NT2/D1 (cell line): ENCODE measurements around the gene DNAH5.

Experiments used
- DNase-seq: peaks from one replicate; pipeline ENCODE4 v3.0.0-alpha.2; 2011; ENCODE audit warnings: low read depth, low spot score
- H3K27me3 ChIP-seq: 2 replicates; pipeline ENCODE4 v1.6.0; 2011; ENCODE audit warnings: mild to moderate bottlenecking; ENCODE audit not compliant: insufficient read length, insufficient read depth
- H3K36me3 ChIP-seq: 2 replicates; pipeline ENCODE4 v1.6.1; 2011; ENCODE audit warnings: mild to moderate bottlenecking, low read length, mixed read lengths; ENCODE audit not compliant: insufficient read depth, insufficient read length
- H3K4me1 ChIP-seq: 2 replicates; pipeline ENCODE4 v1.5.1; 2011; ENCODE audit not compliant: insufficient read depth, insufficient read length
- H3K4me3 ChIP-seq: 2 replicates; pipeline ENCODE4 v1.5.1; 2011; ENCODE audit warnings: low read depth; ENCODE audit not compliant: insufficient read length
- H3K9ac ChIP-seq: 2 replicates; pipeline ENCODE4 v1.6.0; 2011; ENCODE audit warnings: low read depth; ENCODE audit not compliant: insufficient read length
- H3K9me3 ChIP-seq: 2 replicates; pipeline ENCODE4 v1.5.1; 2011; ENCODE audit warnings: mild to moderate bottlenecking, low read length; ENCODE audit not compliant: insufficient read depth
- SUZ12 ChIP-seq: IDR thresholded peaks from 2 replicates; pipeline ENCODE4 v1.6.1; 2011; ENCODE audit not compliant: insufficient read length, insufficient read depth; ENCODE audit errors: extremely low read depth
- YY1 ChIP-seq: IDR thresholded peaks from 2 replicates; pipeline ENCODE4 v1.6.1; 2011; ENCODE audit not compliant: insufficient read length, insufficient read depth
- ZNF274 ChIP-seq: IDR thresholded peaks from 2 replicates; pipeline ENCODE4 v1.6.1; 2011; ENCODE audit warnings: mild to moderate bottlenecking, low read depth, low read length

DNAH5 gene

DNA sequence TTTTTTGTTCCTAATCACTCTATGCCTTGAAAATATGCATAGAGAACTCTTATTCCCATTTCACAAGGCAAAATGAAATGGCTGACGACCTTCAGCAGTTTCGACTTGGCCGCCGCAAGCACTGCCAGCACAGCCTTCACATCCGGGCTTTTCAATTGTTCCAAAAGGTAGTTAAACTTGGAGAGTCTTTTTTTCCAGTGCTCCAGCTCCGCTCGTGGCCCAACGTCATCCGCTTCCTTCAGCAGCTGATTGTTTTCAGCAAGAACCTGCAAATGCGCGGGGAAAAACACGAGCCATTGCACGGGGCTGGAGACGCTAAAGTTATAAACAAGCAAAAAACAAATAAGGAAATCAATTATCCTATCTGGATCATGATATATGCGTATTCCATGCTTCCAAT lies 25.4 kb downstream of the DNAH5 start:
- H3K4me3 ChIP-seq: no peak overlapping the region
- H3K9ac ChIP-seq: no peak overlapping the region
- TF ChIP-seq SUZ12: no peak
- no peak for TF ChIP-seq YY1
- no peak for TF ChIP-seq ZNF274
- no peaks in the 10 kb centered on the region for H3K4me1 ChIP-seq
- H3K9me3 ChIP-seq: no peaks in the 10 kb centered on the region
- no peaks in the 10 kb centered on the region for H3K27me3 ChIP-seq
- no peaks in the 10 kb centered on the region for H3K36me3 ChIP-seq
- DNase-seq: no peak

DNA sequence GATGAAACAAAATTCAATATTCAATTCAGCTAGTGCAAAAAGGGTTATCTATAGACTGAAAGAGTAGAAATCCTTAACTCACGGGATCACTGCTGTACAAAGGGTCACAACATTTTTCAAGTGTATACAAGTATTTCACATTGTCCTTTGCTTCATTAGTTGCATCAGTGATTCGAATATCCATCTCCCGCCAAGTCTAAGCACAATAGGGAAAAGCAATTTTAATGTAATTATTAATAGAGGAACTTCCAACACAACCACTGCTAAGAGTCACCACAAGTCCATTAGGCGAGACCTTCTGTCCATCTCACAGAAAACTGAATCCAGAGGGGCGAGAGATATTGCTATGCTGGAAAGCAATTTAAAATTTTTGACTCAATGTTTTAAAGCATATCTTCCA lies 27.4 kb downstream of the DNAH5 start:
- no peak for DNase-seq
- H3K9ac ChIP-seq: no peak overlapping the region
- no peak overlapping the region for H3K4me3 ChIP-seq
- TF ChIP-seq SUZ12 (no peak), YY1 (no peak), ZNF274 (no peak)
- no peaks in the 10 kb centered on the region for H3K4me1 ChIP-seq
- H3K36me3 ChIP-seq: no peaks in the 10 kb centered on the region
- H3K9me3 ChIP-seq: no peaks in the 10 kb centered on the region
- H3K27me3 ChIP-seq: no peaks in the 10 kb centered on the region

- H3K4me1 ChIP-seq: no peaks in the 10 kb centered on the region
- H3K9ac ChIP-seq: no peak overlapping the region
- H3K9me3 ChIP-seq: no peaks in the 10 kb centered on the region
- no peak for DNase-seq
- H3K4me3 ChIP-seq: no peak overlapping the region
- no peaks in the 10 kb centered on the region for H3K27me3 ChIP-seq
- H3K36me3 ChIP-seq: no peaks in the 10 kb centered on the region
- TF ChIP-seq YY1 (no peak), SUZ12 (no peak)
These were observed 30.5 kb downstream of the DNAH5 start for GRCh38 chr5:13913962-13914361.

DNA sequence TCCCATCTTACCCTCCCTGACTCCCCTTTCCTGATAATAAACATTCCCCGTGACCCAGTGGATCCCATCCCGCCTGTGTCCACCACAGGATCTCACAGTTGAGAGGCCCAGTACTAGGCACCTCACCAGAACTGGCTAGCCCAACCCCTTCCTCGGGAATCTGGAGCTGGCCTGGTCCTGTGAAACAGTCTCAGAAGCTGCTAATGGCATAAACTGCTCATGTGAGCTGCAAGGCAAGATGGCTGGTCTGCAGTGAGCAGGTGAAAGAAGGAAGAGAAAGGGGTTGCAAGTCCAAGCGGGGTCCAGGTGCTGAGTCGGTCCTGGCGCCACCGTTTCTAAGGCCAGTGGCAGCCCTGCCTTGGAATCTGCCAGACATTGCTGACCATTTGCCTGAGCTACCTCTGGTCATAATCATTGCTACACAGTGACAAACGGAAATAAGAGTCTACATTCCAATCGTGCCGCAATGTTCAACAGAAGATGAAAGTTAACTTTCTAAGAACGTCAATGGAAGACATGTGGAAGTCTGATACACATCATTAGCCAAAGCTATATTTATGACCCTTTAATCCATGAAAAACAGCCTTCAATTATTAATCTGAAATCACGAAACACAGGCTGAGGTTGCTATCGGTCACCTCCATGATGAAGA lies 33.7 kb downstream of the DNAH5 start:
- no peak overlapping the region for H3K9ac ChIP-seq
- no peaks in the 10 kb centered on the region for H3K36me3 ChIP-seq
- H3K4me1 ChIP-seq: no peaks in the 10 kb centered on the region
- H3K4me3 ChIP-seq: no peak overlapping the region
- no peak for TF ChIP-seq SUZ12
- no peak for TF ChIP-seq YY1
- TF ChIP-seq ZNF274: no peak
- no peaks in the 10 kb centered on the region for H3K27me3 ChIP-seq
- H3K9me3 ChIP-seq: no peaks in the 10 kb centered on the region
- DNase-seq: no peak

GRCh38 chr5:13910201-13910600 lies 34.3 kb downstream of the DNAH5 start:
- Histone ChIP-seq H3K4me3 (no peak overlapping the region), H3K27me3 (no peaks in the 10 kb centered on the region), H3K36me3 (no peaks in the 10 kb centered on the region), H3K9ac (no peak overlapping the region), H3K4me1 (no peaks in the 10 kb centered on the region), H3K9me3 (no peaks in the 10 kb centered on the region)
- no peak for DNase-seq
- TF ChIP-seq SUZ12 (no peak), YY1 (no peak), ZNF274 (no peak)

DNA sequence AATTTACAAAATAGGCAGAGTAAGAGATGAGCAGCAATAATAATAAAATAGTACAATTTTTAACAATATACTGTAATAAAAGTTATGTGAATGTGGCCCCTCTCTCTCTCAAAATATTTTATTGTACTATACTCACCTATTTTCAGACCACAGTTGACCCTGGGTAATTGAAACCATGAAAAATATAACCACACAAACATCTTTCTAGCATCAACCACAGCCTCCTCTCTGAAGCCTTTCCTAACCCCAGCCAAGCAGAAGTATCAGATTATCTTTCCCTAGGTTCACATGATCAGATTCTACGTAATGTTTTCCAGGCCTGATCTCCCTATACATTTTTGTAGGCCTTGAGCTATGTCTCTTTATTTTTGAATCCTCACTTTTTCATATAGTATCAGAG lies 35.2 kb downstream of the DNAH5 start:
- Histone ChIP-seq H3K4me3 (no peak overlapping the region), H3K4me1 (no peaks in the 10 kb centered on the region), H3K9ac (no peak overlapping the region), H3K36me3 (no peaks in the 10 kb centered on the region), H3K9me3 (no peaks in the 10 kb centered on the region), H3K27me3 (no peaks in the 10 kb centered on the region)
- no peak for TF ChIP-seq SUZ12
- no peak for TF ChIP-seq ZNF274
- TF ChIP-seq YY1: no peak
- no peak for DNase-seq

DNA sequence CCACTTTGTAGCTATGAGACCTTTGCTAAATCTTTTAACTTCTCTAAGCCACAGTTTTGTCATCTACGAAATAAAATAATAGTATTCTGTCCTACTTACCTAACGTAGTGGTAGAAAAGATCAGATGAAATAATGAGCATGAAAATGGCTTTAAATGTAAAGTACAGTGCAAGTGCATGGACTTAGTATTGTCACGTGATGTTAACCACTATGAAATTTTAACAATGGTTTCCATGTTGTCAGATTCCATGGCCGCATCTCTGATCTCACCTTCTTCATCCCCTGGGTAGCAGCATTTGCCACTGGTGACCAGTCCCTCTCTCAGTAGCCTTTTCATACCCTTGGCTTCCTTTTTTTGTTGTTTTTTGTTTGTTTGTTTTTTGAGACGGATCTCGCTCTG lies 45.9 kb downstream of the DNAH5 start:
- no peaks in the 10 kb centered on the region for H3K36me3 ChIP-seq
- no peak overlapping the region for H3K4me3 ChIP-seq
- no peaks in the 10 kb centered on the region for H3K27me3 ChIP-seq
- H3K9me3 ChIP-seq: no peaks in the 10 kb centered on the region
- H3K9ac ChIP-seq: no peak overlapping the region
- no peaks in the 10 kb centered on the region for H3K4me1 ChIP-seq
- DNase-seq: no peak
- no peak for TF ChIP-seq YY1
- no peak for TF ChIP-seq ZNF274
- TF ChIP-seq SUZ12: no peak
